HG03175 (cell line): ENCODE results near the gene ABCD4.
"Not testable (repeated sequence)": the region's sequence is repeated elsewhere in the genome, so short reads cannot be mapped to it uniquely, and the experiment has no call there.

Experiments used
- ATAC-seq: cut with Tn5 transposase; IDR thresholded peaks from one replicate; pipeline ENCODE4 v1.9.1; 2021; ENCODE audit warnings: mild to moderate bottlenecking, moderate library complexity; ENCODE audit not compliant: unreplicated experiment

ABCD4 gene

GRCh38 chr14:74302634-74303569 is at the start of gene ABCD4:
Gene ABCD4 (minus strand): TSS chr14:74302934. CDS start chr14:74302912, 22 bp downstream.
- ATAC-seq: peak; percentile 98

DNA sequence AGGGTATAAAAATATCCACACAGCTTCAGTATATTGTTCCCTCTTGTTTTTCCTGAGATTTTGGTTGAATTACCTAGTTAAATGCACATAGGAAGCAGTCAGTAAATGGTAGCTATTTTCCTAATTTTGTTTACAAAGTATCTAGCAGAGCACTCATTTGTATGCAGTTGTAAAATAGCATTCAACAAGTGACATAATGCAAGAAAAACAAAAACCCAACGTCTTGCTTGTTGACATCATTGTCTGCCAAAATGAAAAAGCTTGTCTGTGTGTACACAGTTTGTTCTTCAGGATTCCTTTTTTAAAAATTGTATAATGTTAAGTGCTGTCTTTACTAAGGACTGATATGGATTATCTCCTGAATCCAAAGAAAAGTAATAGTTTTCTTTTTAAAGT is 48.2 kb upstream of the ABCD4 start:
- ATAC-seq: no peak

DNA sequence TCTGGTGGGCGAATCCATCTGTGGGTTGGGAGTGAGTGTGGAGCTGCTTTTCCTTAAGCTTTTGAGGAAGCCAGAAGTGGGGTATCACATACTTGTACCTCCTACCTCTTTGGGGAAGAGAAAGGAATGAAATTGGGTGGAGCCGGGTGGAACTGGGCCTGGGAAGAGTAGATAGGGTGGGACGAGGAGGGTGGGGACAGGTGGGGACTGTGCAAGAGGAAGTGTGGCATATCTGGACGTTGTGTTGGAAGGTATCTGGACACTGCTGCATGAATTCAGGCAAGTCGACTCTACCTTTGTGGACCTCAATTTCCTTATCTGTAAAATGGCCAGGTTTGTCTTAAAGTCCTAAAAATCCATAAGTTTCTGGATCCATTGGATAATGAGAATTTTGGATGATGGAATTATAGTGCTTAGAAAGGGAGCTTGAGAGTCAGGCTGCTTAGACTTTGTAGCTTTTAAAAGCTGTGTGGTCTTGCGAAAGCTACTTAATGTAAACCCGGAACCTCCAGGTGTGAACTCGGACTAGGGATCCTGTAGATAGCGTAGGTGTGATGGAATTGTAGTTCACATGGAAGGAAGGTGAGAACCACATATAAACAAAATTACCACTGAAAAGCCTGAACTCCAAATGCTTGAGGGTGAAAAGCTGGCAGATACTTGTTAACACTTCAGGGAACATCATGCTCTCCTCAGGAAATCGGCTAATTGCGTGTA is 47.6 kb upstream of the ABCD4 start:
- no peak for ATAC-seq

- ATAC-seq: no peak
These were observed 47.0 kb upstream of the ABCD4 start for GRCh38 chr14:74349757-74350156.

DNA sequence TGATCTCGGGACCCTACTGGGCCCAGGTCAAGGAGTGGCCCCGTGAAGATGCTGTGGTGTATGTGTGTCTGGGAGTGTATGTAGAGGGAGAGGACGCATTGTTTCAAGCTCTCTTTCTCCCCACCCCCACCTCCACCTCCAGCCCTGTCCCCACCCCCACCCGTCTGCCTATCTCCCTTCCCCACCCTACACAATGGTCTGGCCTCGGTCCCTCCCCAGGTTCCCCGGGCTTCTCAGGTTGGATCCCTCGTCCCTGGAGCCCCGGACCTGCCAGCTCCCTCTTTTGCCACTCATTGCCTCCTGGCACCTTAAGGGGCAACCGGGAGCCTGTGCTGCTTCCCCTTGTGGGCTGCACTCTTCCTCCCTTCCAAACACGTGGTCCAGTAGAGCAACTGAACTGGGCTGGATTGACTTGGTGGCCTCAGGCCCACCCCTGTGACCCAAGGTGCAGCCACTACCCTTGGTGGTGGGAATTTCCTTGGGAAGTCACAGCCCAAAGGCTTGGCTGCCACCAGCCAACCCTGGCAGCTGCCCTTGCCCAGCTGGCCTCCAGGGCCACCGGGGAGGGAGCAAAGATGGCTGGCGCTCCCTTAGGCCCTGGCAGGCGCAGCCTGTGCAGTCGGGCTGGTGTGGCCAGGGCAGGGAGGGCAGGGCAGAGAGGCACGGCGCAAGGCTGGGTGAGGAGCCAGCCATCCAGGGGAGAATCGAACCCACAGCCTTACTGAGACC is 46.2 kb upstream of the ABCD4 start:
- ATAC-seq: no peak

DNA sequence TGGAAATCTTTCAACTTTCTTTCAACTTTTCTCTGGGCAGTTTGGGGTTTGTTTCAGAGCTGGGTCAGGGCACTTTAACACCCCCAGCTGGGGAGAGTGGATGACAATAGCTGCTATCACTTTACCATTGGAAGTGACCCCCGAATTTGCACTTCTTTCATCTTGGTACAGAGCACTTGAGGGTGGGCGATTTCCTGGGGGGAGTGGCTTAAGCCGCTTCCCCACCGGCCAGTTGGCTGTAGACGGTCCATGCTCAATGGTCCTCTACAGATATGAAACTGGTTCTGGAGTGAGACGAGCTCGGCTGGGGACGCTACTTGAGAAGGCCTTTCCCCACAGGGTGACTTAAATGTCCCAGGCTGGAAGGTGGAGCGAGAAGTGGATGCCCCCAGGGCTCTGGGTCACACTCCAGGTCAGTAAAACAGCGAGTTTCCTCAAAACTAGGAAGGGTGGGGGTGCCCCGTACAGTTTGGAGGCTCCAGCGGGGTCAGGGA is 45.6 kb upstream of the ABCD4 start, which contains the start of gene VRTN:
Gene VRTN, plus strand, starts transcription at position 231 of the 494 bp plus-strand sequence. CDS start 8,313 bp downstream, outside the sequence.
- no peak for ATAC-seq

DNA sequence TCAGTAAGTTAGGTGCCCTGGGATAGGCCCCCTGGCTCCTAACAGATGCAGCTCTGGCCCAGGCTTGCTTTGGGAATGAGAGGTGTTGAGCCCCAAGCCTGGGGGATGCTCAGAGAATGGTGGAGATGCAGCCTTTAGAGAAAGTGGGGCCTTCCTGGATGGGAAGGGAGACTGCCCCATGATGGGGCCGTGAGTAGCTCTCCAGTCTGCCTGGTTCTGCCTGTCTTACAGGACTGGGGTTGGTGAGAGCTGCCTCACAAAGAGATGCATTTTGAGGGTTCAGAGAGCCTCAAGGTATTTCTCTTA is 45.0 kb upstream of the ABCD4 start:
- no peak for ATAC-seq

GRCh38 chr14:74347097-74347794 is 44.5 kb upstream of the ABCD4 start:
- ATAC-seq: no peak

DNA sequence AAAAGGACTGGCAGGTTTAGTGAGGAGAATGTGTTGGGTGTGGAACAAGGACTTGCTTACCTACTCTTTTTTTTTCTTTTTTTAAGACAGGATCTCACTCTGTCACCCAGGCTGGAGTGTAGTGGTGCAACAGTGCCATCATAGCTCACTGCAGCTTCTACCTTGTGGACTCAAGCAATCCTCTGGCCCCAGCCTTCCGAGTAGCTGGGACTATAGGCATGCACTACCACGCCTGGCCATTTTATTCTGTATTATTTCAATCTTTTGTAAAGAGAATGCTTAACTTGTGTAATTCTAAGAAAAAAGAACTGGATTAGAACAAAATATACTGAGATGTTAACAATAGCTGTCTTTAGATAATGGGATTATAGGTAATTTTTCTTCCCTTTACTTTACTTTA is 43.6 kb upstream of the ABCD4 start:
- no peak for ATAC-seq

GRCh38 chr14:74333909-74334308 is 31.2 kb upstream of the ABCD4 start:
- no peak for ATAC-seq

DNA sequence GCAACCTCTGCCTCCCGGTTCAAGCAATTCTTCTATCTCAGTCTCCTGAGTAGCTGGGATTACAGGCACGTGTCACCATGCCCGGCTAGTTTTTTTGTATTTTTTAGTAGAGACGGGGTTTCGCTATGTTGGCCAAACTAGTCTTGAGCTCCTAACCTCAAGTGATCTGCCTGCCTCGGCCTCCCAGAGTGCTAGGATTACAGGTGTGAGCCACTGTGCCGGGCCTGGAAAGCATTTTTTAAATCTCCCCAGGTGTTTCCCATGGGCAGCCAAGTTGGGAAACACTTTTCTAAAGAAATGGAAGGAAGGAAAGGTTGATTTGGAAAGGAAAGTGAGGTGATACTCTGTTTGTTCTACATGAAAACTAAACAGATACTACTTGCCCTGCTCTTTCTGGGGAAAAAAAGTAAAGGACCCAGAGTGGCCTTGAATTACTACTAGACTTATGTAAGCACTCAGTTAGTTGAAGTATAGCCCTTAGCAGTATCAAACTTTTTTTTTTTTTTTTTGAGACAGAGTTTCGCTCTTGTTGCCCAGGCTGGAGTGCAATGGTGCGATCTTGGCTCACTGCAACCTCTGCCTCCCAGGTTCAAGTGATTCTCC is 27.3 kb upstream of the ABCD4 start:
- ATAC-seq: not testable (repeated sequence)

- ATAC-seq: no peak
These were observed 23.8 kb upstream of the ABCD4 start for GRCh38 chr14:74326369-74327152.

DNA sequence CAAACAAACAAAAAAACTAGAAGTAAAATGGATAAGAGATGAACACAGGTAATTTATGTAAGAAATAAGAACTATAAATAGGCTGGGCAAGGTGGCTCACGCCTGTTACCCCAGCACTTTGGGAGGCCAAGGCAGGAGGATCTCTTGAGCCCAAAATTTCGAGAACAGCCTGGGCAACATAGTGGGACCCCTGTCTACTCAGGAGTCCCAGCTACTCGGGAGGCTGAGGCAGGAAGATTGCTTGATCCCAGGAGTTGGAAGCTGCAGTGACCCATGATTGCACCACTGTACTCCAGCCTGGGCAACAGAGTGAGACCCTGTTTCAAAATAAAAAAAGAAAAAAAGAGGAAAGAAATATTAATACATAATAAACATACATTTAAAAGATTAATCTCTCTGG is 22.7 kb upstream of the ABCD4 start:
- no peak for ATAC-seq

- no peak for ATAC-seq
These were observed 22.2 kb upstream of the ABCD4 start for GRCh38 chr14:74324931-74325361.

DNA sequence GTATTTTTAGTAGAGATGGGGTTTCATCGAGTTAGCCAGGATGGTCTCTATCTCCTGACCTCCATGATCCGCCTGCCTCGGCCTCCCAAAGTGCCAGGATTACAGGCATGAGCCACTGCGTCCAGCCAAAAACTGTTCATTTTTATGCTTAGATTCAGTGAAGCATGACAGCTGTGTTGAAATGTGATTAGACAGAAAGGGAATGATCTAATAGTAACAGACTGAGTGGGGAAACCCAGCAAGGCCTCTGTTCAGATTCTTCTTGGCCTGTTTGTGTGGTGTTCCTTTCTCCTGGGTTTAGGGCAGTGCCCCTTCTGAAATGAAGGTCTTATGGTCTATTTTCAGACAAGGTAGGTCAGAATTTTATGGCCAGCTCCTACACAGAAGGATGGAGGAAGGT is 11.8 kb upstream of the ABCD4 start:
- ATAC-seq: no peak

DNA sequence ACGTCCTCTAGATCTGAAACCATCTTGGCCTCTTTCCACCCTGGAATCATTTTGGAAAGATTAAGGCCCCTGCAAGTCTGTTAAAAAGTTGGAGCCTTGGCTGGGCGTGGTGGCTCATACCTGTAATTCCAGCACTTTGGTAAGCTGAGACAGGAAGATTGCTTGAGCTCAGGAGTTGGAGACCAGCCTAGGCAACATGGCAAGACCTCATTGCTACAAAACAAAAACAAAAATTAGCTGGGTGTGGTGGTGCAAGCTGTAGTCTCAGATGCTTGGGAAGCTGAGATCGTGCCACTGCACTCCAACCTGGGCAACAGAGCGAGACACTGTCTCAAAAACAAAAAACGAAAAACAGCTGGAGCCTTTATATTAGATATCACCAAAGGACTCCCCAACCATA is 10.9 kb upstream of the ABCD4 start:
- no peak for ATAC-seq

DNA sequence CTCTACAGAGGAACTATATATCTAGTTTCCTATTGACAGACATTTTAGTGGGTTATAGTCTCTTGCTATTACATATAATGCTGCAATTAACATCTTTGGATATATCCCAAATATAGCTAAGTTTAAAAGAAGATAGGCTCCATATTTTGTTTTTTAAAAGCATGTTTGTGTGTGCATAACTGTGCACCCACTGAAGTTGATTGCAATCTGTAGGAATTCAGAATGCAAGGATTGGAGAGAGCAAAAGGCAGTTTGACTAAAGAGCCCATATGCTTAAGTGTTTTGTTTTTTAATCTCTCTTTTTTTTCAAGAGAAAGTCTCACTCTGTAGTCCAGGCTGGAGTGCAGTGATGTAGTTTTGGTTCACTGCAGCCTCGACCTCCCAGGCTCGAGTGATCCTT is 9.4 kb upstream of the ABCD4 start:
- ATAC-seq: no peak

- ATAC-seq: no peak
These were observed 6.6 kb upstream of the ABCD4 start for GRCh38 chr14:74309125-74310022.
